NCI-H1048 (cell line): ENCODE results near the gene OLFML2A.

Source experiments
- DNase-seq: peaks from one replicate; lab custom pipeline; 2025; lab: John Stamatoyannopoulos, UW

Gene OLFML2A

GRCh38 chr9:124797343-124798103 is 20.6 kb downstream of the OLFML2A start:
- no peak for DNase-seq

- no peak for DNase-seq
These were observed 22.5 kb downstream of the OLFML2A start for GRCh38 chr9:124799274-124800006.

- DNase-seq = no peak
These were observed 23.6 kb downstream of the OLFML2A start for GRCh38 chr9:124800306-124801259.

- DNase-seq = no peak
These were observed 24.4 kb downstream of the OLFML2A start for GRCh38 chr9:124801356-124801755.

- DNase-seq = no peak
These were observed 25.5 kb downstream of the OLFML2A start for GRCh38 chr9:124802426-124802825.

- no peak for DNase-seq
These were observed 27.0 kb downstream of the OLFML2A start for GRCh38 chr9:124803911-124804310.

- DNase-seq = no peak
These were observed 28.3 kb downstream of the OLFML2A start for GRCh38 chr9:124805186-124805585.

- no peak for DNase-seq
These were observed 31.5 kb downstream of the OLFML2A start for GRCh38 chr9:124808246-124808956.

GRCh38 chr9:124809211-124809610 is 32.3 kb downstream of the OLFML2A start:
- no peak for DNase-seq

GRCh38 chr9:124809741-124810500 is 33.0 kb downstream of the OLFML2A start:
- DNase-seq = no peak

- no peak for DNase-seq
These were observed 33.9 kb downstream of the OLFML2A start for GRCh38 chr9:124810663-124811355.

GRCh38 chr9:124812441-124812876 is 35.5 kb downstream of the OLFML2A start:
- DNase-seq = no peak

GRCh38 chr9:124813041-124813440 is 36.1 kb downstream of the OLFML2A start:
- DNase-seq = no peak

- no peak for DNase-seq
These were observed 36.7 kb downstream of the OLFML2A start for GRCh38 chr9:124813501-124814163.

- no peak for DNase-seq
These were observed 37.2 kb downstream of the OLFML2A start for GRCh38 chr9:124814164-124814535.

- DNase-seq = no peak
These were observed 38.7 kb downstream of the OLFML2A start for GRCh38 chr9:124815601-124816000.

- DNase-seq = no peak
These were observed 41.7 kb downstream of the OLFML2A start for GRCh38 chr9:124818431-124819281.

- DNase-seq = no peak
These were observed 44.0 kb downstream of the OLFML2A start for GRCh38 chr9:124820698-124821623.
